AG09309 (cell line): ENCODE results near the gene CDKAL1.

Source experiments
- DNase-seq: peaks from one replicate; pipeline ENCODE4 v3.0.0-alpha.2; 2010; ENCODE audit warnings: low read depth
- H3K4me3 ChIP-seq: 2 replicates; pipeline ENCODE4 v1.5.1; 2011; ENCODE audit warnings: mild to moderate bottlenecking, low read depth, low read length, moderate library complexity; ENCODE audit not compliant: control insufficient read depth
- CTCF ChIP-seq: IDR thresholded peaks from 2 replicates; pipeline ENCODE4 v1.5.1; 2011; ENCODE audit warnings: mild to moderate bottlenecking, low read depth, low read length, inconsistent platforms; ENCODE audit not compliant: insufficient read depth, control insufficient read depth; ENCODE audit errors: missing control alignments

Gene CDKAL1

GRCh38 chr6:20811109-20811761 lies 277.0 kb downstream of the CDKAL1 start:
- no peak for TF ChIP-seq CTCF
- peak; percentile 84 for DNase-seq

GRCh38 chr6:20812776-20813175 lies 278.5 kb downstream of the CDKAL1 start:
- TF ChIP-seq CTCF = no peak
- H3K4me3 ChIP-seq = no peak overlapping the region
- DNase-seq = no peak

More at GRCh38 chr6:20811109-20811761, 277.0 kb downstream of the CDKAL1 start:
- no peak overlapping the region for H3K4me3 ChIP-seq

GRCh38 chr6:20814494-20814893 lies 280.2 kb downstream of the CDKAL1 start:
- TF ChIP-seq CTCF = no peak
- H3K4me3 ChIP-seq = no peak overlapping the region
- DNase-seq = no peak

- H3K4me3 ChIP-seq = no peak overlapping the region
- no peak for DNase-seq
- no peak for TF ChIP-seq CTCF
Observed at GRCh38 chr6:20816126-20816525, 281.9 kb downstream of the CDKAL1 start.

- no peak for TF ChIP-seq CTCF
- DNase-seq = no peak
- no peak overlapping the region for H3K4me3 ChIP-seq
Observed at GRCh38 chr6:20817806-20818320, 283.6 kb downstream of the CDKAL1 start.

- no peak for DNase-seq
- TF ChIP-seq CTCF = no peak
- H3K4me3 ChIP-seq = no peak overlapping the region
Observed at GRCh38 chr6:20819774-20820400, 285.6 kb downstream of the CDKAL1 start.
